Neural cell (in vitro differentiated cells): ENCODE results near the gene USP9X. TPM values are rescaled to one million over a fixed set of nuclear protein-coding genes. Genes with fewer than 3 reads are reported as not detected.

Experiments used
- H2AFZ ChIP-seq: fragments of 200-600, 300-800 bp; sonication (generic), shearing (Covaris generic); 2 replicates; pipeline ENCODE4 v1.6.0; 2014; ENCODE audit warnings: low read depth, mild to moderate bottlenecking, antibody characterized with exemption, low read length, moderate library complexity
- H3F3A ChIP-seq: fragments of 200-600 bp; shearing (Covaris generic); 2 replicates; pipeline ENCODE4 v1.6.1; 2016; ENCODE audit warnings: mild to moderate bottlenecking, moderate library complexity, mixed read lengths, antibody characterized with exemption, low read length; ENCODE audit not compliant: insufficient read depth, poor library complexity, severe bottlenecking
- H3K27ac ChIP-seq: fragments of 200-600, 300-800 bp; sonication (generic), shearing (Covaris generic); 2 replicates; pipeline ENCODE4 v1.5.1; 2014; ENCODE audit warnings: mild to moderate bottlenecking, low read length, moderate library complexity
- H3K27me3 ChIP-seq: fragments of 300-800, 200-600 bp; sonication (generic), shearing (Covaris generic); 2 replicates; pipeline ENCODE4 v1.6.0; 2014; ENCODE audit warnings: mild to moderate bottlenecking, low read depth, low read length, moderate library complexity; ENCODE audit not compliant: insufficient read depth
- H3K36me3 ChIP-seq: fragments of 300-800, 200-600 bp; sonication (generic), shearing (Covaris generic); 2 replicates; pipeline ENCODE4 v1.5.1; 2014; ENCODE audit warnings: mild to moderate bottlenecking, antibody characterized with exemption, low read length, moderate library complexity; ENCODE audit not compliant: insufficient read depth
- H3K4me2 ChIP-seq: fragments of 300-800, 200-600 bp; sonication (generic), shearing (Covaris generic); 2 replicates; pipeline ENCODE4 v1.6.0; 2014; ENCODE audit warnings: mild to moderate bottlenecking, low read length
- H3K4me3 ChIP-seq: fragments of 300-800, 200-600 bp; sonication (generic), shearing (Covaris generic); 2 replicates; pipeline ENCODE4 v1.5.1; 2014; ENCODE audit warnings: mild to moderate bottlenecking, low read length, moderate library complexity
- H3K79me2 ChIP-seq: fragments of 200-600 bp; shearing (Covaris generic); replicated peaks from 2 replicates; pipeline ENCODE4 v1.6.0; 2014; ENCODE audit warnings: mild to moderate bottlenecking, low read length, moderate library complexity; ENCODE audit not compliant: insufficient read depth
- H3K9ac ChIP-seq: fragments of 300-800, 200-600 bp; sonication (generic), shearing (Covaris generic); 2 replicates; pipeline ENCODE4 v1.6.1; 2016; ENCODE audit warnings: mild to moderate bottlenecking, low read length, mixed read lengths
- H3K9me2 ChIP-seq: fragments of 200-600 bp; shearing (Covaris generic); 2 replicates; pipeline ENCODE4 v1.6.1; 2016; ENCODE audit warnings: mild to moderate bottlenecking, low read length, mixed read lengths; ENCODE audit not compliant: insufficient read depth
- H3K9me3 ChIP-seq: fragments of 200-600, 300-800 bp; sonication (generic), shearing (Covaris generic); 2 replicates; pipeline ENCODE4 v1.6.1; 2016; ENCODE audit warnings: mild to moderate bottlenecking, mixed run types, low read length, moderate library complexity, mixed read lengths
- H4K20me1 ChIP-seq: fragments of 200-600 bp; shearing (Covaris generic); 2 replicates; pipeline ENCODE4 v1.6.1; 2016; ENCODE audit warnings: mild to moderate bottlenecking, mixed run types; ENCODE audit not compliant: insufficient read depth
- CTCF ChIP-seq: fragments of 450-650 bp; IDR thresholded peaks from 2 replicates; pipeline ENCODE4 v1.5.1; 2014; ENCODE audit warnings: antibody characterized with exemption, mild to moderate bottlenecking, moderate library complexity; ENCODE audit not compliant: poor library complexity, severe bottlenecking
- EP300 ChIP-seq: fragments of 450-650 bp; conservative IDR thresholded peaks from 2 replicates; pipeline ENCODE4 v1.6.1; 2014; ENCODE audit warnings: antibody characterized with exemption, mild to moderate bottlenecking, moderate library complexity; ENCODE audit not compliant: poor library complexity, severe bottlenecking
- EZH2 ChIP-seq: fragments of 200-600, 300-800 bp; shearing (Covaris generic), sonication (generic); IDR thresholded peaks from 2 replicates; pipeline ENCODE4 v1.6.1; 2014; ENCODE audit warnings: antibody characterized with exemption, low read length, borderline replicate concordance, mild to moderate bottlenecking; ENCODE audit not compliant: insufficient read depth, poor library complexity, severe bottlenecking
- MXI1 ChIP-seq: fragments of 450-650 bp; conservative IDR thresholded peaks from 2 replicates; pipeline ENCODE4 v1.6.1; 2014; ENCODE audit warnings: antibody characterized with exemption, mild to moderate bottlenecking; ENCODE audit not compliant: poor library complexity, severe bottlenecking
- POLR2AphosphoS5 ChIP-seq: IDR thresholded peaks from 2 replicates; pipeline ENCODE4 v1.6.1; 2012
- RAD21 ChIP-seq: fragments of 450-650 bp; conservative IDR thresholded peaks from 2 replicates; pipeline ENCODE4 v1.6.1; 2014; ENCODE audit warnings: antibody characterized with exemption, mild to moderate bottlenecking, moderate library complexity
- SMC3 ChIP-seq: fragments of 450-650 bp; conservative IDR thresholded peaks from 2 replicates; pipeline ENCODE4 v1.6.1; 2014; ENCODE audit warnings: antibody characterized with exemption, mild to moderate bottlenecking, moderate library complexity; ENCODE audit not compliant: poor library complexity
- TAF1 ChIP-seq: IDR thresholded peaks from 2 replicates; pipeline ENCODE4 v1.6.1; 2012; ENCODE audit warnings: low read depth
- polyA plus RNA-seq: library from polyadenylated mRNA; depleted of rRNA; stranded (reverse); fragments of >200 nt; gene quantifications from 2 replicates; pipeline ENCODE4 v1.2.3, GENCODE V29; 2014
- TF ChIP-seq, protein P1 (sequence below): IDR thresholded peaks from 2 replicates; pipeline ENCODE4 v1.6.1; 2012; ENCODE audit warnings: borderline replicate concordance

Gene USP9X
- polyA plus RNA-seq, 1 donor from 2014 or later = 36.1 TPM

DNA sequence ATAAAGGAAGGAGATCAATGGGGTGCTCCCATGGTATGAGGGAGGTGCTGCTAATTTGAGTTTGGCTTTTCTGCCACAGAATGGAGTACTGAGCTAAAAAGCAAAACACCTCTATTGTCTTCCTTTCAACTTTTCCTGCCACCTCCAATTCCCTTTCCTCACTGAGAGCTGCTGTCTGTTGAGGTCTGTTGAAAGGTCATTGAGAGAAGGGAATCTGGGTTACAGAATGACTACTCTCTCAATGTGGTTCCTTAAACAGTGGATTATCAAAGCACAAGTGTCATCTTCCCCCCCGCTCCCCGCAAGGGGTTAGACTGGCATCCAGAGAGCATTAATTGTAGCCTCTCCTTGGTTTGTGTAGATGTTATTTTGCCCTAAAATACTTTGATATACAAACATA, 10.7 kb downstream of the USP9X start:
- Histone ChIP-seq H3K27me3 (no peaks in the 10 kb centered on the region), H3K4me2 (no peak overlapping the region), H3K79me2 (peaks cover 64% of the 10 kb centered on the region), H3K9me3 (no peaks in the 10 kb centered on the region), H3K9me2 (no peaks in the 10 kb centered on the region), H3K9ac (no peak overlapping the region), H3K27ac (no peak overlapping the region), H2AFZ (no peak overlapping the region), H3K36me3 (no peaks in the 10 kb centered on the region), H4K20me1 (no peaks in the 10 kb centered on the region), H3K4me3 (no peak overlapping the region), H3F3A (no peaks in the 10 kb centered on the region)
- no peak for TF ChIP-seq TAF1
- TF ChIP-seq MXI1 = no peak
- no peak for TF ChIP-seq RAD21
- no peak for TF ChIP-seq EZH2
- no peak for TF ChIP-seq EP300
- no peak for TF ChIP-seq CTCF
- TF ChIP-seq, protein P1, sequence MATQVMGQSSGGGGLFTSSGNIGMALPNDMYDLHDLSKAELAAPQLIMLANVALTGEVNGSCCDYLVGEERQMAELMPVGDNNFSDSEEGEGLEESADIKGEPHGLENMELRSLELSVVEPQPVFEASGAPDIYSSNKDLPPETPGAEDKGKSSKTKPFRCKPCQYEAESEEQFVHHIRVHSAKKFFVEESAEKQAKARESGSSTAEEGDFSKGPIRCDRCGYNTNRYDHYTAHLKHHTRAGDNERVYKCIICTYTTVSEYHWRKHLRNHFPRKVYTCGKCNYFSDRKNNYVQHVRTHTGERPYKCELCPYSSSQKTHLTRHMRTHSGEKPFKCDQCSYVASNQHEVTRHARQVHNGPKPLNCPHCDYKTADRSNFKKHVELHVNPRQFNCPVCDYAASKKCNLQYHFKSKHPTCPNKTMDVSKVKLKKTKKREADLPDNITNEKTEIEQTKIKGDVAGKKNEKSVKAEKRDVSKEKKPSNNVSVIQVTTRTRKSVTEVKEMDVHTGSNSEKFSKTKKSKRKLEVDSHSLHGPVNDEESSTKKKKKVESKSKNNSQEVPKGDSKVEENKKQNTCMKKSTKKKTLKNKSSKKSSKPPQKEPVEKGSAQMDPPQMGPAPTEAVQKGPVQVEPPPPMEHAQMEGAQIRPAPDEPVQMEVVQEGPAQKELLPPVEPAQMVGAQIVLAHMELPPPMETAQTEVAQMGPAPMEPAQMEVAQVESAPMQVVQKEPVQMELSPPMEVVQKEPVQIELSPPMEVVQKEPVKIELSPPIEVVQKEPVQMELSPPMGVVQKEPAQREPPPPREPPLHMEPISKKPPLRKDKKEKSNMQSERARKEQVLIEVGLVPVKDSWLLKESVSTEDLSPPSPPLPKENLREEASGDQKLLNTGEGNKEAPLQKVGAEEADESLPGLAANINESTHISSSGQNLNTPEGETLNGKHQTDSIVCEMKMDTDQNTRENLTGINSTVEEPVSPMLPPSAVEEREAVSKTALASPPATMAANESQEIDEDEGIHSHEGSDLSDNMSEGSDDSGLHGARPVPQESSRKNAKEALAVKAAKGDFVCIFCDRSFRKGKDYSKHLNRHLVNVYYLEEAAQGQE = no peak
- TF ChIP-seq POLR2AphosphoS5 = no peak
- TF ChIP-seq SMC3 = no peak

GRCh38 chrX:41096339-41096955, 11.2 kb downstream of the USP9X start:
- TF ChIP-seq EP300 (no peak), RAD21 (no peak), MXI1 (no peak)
- Histone ChIP-seq H3K27ac (no peak overlapping the region), H3K9ac (no peak overlapping the region), H3K4me2 (no peak overlapping the region), H4K20me1 (no peaks in the 10 kb centered on the region), H3K36me3 (no peaks in the 10 kb centered on the region), H3K9me3 (no peaks in the 10 kb centered on the region), H2AFZ (no peak overlapping the region), H3K27me3 (no peaks in the 10 kb centered on the region), H3K9me2 (no peaks in the 10 kb centered on the region), H3K4me3 (no peak overlapping the region), H3K79me2 (peaks cover 59% of the 10 kb centered on the region), H3F3A (no peaks in the 10 kb centered on the region)
